NCI-H82 treated with DMSO at 0.1 percent for 48 hours (cell line): ENCODE data around the gene DSG3.
"Not testable (repeated sequence)": the region's sequence is repeated elsewhere in the genome, so short reads cannot be mapped to it uniquely, and the experiment has no call there.

Experiments
- DNase-seq: peaks from one replicate; lab custom pipeline; 2025; ENCODE audit not compliant: unreplicated experiment; lab: John Stamatoyannopoulos, UW

The DSG3 gene

DNA sequence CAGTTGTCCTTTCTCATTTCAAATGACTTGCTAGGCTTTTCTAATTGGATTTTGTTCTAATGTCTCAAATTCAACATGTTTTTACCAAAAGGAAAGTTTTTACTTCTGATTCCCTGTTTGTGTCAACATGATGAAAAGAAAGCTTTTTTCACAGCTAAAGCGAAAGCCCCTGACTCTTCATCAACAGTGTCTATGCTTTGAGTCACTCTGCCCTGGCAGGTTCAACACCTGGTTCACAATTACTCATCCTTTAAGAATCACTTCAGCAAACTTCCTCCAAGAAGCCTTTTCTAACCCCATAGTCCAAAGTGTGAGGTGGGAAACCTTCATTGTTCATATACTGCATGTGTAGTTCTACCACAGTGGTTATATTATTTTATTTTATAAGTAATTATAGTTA is 42.8 kb downstream of the DSG3 start:
- no peak for DNase-seq

DNA sequence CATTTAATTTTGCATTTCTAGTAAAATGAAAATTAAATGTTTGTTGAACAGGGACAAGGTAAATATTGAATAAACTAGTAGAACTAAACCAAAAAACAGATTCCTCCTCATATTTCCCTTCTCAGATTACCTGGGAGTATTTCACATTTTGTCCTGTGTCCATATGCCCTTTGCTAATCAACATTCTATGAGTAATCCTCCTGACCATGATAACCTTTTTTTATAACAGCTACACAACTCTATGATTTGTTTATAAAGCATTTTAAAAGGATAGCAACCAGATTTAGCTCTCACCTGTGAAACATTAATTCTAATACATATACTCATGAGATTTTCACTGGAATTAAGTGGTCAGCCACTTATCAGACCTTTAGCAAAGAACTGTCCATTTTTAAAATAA is 43.3 kb downstream of the DSG3 start:
- no peak for DNase-seq

DNA sequence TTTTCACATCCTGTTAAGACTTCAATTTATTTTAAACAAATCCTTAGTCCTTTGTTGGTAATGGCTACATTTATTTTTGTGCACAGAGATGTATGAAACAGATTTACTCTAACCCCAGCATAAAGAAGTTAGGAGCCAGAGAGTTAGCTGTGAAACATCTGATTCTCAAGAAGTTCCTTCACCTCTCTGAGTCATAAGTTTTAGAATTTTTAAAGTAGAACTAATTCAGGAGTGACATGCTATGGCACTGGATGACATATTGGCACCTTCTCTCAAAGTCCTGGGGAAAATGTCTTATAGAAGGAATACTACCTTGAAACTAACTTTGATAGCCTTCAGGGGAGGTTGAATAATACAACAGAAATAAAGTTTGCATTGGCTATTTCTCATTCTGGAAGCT is 44.0 kb downstream of the DSG3 start:
- DNase-seq = no peak

DNA sequence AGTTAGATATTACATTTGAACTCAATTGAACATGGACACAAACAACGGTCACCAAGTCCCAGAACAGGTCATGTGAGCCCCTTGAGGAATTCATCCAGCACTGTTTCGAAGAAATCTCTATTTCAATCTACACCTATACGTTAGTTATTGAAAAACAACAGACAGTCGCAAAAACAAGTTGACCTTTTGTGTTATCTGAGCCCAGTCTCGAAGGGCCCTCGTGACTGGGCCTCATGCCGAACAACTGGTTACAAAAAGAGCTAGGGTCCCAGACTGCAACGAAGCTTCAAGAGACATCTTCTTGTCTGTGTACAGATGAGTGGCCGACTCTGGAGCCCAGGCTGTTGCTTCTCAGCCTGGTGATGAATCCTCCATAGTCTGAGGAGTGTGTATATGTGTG is 45.1 kb downstream of the DSG3 start:
- DNase-seq = no peak

DNA sequence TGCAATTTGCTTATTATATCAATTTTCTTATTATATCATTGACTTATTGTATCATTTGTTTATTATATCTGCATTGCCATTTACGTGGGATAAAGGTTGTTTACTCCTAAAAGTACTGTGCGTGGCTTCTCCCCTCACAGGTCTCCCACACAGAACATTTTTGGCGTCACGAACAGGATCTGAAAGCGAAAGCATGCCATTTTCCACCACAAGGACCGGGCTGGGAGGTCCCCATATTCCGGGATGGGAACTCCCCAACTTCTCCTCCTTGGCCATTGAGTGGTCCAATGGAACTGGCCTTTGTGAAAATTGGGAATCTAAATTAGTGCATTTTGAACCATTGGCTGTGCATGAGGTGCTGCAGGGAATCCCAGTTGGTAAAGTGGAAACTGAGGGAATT is 45.6 kb downstream of the DSG3 start:
- DNase-seq = no peak

DNA sequence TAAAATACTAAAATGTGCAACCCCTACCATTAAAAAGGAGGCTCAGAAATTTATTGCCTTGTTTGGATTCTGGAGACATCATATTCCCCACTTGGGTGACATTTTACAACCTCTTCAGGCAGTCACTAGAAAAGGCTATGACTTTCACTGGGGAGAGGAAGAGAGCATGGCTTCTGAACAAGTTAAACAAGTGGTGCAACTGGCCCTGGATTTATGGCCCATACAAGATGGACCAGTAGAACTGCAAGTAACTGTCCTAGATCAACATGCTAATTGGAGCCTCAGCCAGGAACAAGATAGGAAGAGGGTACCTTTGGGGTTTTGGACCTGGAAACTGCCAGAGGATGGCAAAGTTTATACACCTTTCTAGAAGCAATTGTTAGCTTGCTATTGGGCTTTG is 46.4 kb downstream of the DSG3 start:
- no peak for DNase-seq

DNA sequence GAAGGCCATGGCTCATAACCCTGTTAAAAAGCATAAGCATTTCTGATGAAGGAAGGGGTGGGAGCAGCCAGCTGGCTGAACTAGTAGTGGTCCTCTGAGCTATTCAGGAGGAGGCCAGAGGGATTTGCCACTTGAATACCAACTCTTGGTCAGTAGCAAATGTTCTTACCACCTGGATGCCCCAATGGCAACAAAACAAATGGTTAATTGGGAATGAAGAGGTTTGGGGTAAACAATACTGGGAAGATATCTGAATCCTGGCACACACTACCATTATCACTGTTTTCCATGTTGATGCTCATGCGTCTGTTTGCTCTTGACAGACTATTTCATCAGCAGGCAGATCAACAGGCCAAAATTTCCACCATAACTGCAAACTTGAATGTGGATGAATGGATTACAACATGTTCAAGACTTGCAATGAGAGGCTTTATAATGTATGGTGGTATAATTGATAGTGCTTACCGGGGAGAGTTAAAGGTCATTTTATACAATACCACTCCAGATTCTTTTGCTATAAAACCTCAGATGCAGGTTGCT is 47.2 kb downstream of the DSG3 start:
- not testable (repeated sequence) for DNase-seq

DNA sequence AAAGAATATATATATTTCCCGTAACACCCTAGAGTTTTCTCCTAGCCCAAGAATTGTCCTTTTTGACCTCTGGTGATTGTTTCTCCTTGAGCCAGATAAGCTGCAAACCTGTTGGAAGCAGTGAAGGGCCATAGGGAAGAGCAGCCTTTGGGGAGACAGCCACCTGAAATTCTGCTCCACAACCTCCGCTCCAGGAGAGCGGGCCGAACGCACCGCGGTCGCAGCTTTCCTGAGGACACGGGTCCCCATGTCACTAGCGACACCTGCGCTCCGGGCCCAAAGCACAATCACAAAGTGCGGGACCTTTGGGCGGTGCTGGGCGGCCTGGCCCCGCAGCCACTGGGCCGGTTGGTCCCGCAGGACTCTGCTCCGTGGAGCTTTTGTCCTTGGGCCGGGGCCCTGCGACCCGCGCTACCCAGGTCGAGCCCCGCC is 49.9 kb downstream of the DSG3 start:
- DNase-seq = no peak

DNA sequence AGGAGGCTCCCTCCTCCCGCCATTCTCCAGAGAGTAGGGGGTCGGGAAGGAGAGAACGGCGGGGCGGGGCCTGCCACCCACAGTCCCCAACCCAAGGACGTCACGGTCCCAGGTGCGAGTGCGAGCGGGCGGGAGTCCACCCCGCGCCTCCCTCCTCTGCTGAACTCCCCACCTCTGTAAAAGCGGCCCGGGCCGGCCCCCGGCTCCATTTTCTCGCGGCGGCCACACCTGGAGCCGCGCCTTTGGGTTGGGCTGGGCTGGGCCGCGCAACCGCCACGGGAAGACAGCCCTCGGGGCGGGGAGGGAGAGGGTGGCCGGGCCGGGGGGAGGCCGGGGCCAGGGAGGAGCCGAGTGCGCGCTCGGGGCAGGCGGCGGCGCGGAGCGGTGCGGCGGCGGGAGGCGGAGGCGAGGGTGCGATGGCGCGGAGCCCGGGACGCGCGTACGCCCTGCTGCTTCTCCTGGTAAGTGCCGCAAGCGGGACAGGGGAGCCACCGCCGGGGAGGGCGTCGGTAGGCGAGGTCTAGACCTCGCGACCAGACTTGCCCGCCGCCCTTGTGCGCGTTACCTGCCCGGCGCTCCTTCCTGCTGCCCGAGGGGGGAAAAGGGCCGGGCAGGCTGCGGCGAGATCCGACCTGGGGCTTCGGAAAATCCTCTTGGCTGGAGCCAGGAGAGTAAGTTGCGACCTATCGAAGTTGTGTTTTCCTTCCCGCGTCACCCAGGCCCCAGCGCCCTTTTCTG is 50.5 kb downstream of the DSG3 start, which contains the start of gene DSG2:
TSS of gene DSG2 (plus strand) at position 342 of the 738 bp plus-strand sequence. CDS start at position 417, 75 bp downstream.
- peak; percentile 2 for DNase-seq

DNA sequence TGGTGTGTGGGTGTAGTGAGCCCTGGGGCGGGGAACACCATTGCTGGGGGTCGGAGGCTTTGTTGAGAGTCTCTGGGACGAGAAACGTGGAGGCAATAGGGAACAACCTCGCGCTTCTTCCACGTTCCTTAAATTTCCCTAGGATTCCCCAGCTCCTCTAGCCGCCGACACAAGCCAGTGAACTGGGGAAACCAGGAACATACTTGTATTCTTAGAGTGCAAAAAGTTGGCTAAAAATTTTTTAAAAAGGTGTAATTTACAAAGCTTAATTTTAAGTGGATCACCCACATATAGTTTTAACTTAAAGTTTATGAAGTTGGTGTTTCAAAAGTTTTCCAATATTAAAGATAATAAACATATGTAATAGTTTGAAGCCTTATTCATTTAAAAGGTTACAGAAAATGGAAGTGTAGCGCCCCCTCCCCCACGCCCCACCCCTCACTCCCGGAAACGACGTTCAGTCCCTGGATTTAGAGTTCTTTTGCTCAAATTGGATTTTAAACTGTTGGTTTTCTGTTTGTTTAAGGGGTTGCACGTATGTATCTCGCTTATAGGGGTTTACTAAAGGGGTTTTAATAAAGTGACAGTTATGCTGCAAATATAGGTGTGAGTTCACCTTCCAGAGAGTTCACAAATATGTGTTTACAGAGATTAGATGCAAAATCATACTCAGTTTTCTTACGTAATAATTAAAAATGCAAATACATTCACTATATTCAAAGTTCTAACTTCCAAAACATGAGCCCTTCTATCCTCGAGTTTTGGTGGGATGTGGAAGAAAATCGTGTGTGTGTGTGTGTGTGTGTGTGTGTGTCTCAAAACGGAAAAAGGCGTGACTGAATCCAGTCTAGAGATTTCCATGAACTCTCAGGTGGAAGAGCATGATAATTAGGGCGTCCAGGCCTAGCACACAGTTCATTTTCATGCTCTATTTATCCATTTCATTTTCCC is 51.3 kb downstream of the DSG3 start:
- DNase-seq = peak; percentile 3

DNA sequence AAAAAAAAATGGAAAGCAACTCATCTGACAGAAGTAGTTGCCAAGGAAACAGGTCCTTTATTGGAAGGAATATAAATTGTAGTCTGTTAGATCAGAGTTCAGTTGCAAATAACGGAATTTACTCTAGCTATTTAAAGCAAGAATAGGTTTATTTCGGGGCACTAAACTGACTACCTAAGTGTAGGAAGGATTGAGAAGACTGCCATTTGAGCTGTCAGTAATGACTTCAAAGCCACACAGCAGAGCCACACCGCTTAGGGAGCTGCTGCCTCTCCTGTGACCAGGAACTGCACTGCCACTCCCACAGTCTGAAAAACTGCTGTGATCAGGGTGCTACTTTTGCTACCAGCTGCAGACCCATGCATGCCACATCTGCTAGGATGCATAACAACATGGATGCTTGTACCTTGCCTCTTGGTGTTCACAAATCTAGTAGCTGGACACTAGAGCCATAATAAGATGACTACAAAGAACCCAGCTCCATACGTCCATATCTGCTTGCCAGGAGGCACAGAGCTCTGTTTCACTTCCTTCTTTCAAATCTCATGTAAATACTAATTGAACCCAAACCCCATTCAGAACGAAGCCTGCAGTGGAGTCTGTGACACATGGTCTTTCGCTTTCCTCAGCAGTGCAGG is 52.6 kb downstream of the DSG3 start:
- no peak for DNase-seq

DNA sequence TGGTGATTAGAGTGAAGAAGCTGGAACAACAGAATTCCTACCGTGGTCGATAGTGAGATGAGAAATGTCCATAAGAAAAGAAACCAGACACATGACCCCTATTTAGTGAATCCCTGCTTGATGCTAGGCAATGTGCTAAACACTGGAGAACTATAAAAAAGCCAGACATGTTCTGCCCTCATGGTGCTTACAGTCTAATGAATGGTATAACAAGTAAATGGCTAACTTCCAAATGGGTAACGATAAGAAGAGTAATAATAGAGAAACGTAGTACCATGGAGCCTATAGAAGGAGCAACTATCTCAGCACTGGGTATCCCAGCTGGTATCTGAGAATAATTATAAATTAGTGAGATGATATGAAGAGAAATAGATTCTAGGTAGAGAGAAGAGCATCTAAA is 55.5 kb downstream of the DSG3 start:
- no peak for DNase-seq

DNA sequence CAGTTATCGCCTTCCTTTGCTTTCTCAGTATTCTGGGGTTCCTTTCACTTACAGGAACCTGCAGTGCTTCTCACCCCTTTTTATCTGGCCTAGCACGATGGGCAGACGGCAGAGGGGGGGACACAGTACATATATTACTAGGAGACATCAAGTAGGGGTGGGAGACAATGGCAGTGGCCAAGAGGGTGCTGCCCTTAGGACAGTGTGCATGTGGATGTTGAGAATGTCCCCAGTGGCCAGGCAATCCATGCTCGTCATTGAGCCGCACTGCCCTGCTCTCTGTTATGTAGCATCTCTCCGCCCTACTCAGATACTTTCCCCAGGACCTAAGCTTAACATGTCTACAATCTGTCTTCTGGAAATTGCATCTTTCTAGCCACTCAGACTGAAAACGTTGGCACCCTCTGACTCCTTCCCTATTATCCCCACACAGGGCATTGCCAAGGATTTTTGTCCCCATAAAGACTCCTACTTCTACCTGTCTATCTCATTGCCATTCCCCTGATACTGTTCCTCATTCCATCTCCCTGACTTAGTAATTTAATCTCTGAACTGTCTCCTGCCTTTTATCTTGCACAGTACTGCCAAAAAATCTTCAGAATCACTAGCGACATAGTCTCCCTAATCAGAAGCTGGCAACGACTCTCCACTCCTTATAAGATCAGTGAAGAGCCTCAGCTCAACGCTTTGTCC is 57.1 kb downstream of the DSG3 start:
- no peak for DNase-seq

DNA sequence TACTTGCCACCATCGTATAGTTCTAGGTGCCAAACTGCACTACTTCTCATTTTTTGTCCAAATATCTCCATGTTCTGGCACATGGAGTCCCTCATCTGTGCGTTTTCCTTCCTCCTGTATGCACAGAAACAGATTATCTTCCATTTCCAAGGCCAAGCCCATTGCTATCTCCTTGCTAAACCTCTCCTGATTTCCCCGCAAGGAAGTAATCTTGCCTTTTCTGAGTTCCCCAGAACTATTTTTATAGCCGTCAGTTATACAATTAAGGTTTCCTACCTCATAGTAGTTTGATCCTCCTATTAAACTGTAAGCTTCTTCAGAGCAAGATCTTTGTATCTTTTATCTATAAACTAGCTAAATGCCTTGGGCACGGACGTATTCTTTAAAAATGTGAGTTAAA is 57.6 kb downstream of the DSG3 start:
- DNase-seq = no peak

DNA sequence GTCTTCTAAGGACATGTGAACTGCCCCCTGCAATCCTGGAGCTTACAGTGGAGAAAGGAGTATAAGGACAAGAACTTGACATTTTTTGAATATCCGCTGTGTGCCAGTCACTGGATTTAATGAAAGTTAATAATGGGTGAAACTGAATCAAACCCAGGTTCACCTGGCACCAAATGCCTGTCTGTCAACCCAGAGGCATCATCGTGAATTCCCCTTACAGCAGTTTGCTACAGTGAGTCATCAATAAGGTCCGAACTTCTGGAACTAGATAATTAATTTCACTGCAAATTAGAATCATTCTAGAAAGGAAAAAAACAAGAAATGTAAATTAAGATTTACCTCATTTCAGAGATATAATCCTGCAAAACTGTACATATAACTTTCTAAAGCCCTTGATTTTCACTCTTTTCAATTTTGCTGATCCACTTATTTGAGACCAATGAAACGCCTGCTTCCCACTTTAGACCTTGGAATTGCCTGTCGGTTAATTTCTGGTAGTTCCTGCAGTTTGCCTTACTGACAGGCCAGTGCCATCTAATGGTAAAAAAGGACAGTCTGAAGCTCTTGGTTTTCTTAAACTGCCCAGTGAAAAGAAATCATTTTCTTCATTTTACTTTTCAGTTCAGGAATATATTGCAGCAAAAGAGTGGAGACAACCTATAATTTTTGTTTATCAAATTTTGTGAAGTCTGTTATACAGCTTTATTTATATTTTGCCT is 58.6 kb downstream of the DSG3 start:
- DNase-seq = no peak

DNA sequence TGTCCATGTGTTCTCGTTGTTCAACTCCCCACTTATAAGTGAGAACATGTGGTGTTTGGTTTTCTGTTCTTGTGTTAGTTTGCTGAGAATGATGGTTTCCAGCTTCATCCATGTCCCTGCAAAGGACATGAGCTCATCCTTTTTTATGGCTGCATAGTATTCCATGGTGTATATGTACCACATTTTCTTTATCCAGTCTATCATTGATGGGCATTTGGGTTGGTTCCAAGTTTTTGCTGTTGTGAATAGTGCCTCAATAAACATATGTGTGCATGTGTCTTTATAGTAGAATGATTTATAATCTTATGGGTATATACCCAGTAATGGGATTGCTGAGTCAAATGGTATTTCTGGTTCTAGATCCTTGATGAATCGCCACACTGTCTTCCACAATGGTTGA is 59.6 kb downstream of the DSG3 start:
- DNase-seq = not testable (repeated sequence)

DNA sequence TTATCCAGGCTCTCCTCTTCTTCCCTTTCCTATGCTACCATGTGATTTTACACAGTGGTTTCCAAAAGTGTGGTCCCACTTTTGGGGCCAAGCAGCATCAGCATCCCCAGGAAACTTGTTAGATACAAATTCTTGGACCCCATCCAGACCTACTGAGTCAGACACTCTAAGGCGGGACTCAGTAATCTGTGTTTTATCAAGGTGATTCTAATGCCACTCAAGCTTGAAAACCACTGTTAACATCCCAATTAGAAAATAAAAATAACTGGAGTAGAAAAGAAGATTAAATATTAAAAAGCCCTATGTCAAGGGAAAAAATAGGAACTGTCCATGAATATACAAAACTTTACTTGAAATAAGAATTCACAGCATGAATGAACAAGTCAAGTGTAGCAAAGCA is 61.2 kb downstream of the DSG3 start:
- DNase-seq = no peak

DNA sequence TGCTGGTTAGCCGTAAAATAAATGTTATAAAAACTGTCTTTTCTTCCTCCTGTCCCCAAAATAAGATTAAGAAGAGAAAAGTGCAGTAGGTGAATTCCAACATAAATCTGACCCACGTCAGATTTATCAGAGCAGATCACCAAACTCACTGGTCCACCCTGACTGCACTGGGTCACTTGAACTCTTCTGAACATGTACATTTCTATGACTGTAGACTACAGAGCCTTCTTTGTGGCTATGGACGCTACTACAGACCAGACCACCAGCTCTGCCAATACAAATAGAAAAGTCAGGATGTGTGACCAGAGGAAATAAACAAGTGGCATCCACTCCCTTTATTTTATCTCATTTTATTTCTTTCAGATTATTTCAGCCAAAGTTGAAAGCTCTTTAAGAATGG is 62.0 kb downstream of the DSG3 start:
- no peak for DNase-seq

DNA sequence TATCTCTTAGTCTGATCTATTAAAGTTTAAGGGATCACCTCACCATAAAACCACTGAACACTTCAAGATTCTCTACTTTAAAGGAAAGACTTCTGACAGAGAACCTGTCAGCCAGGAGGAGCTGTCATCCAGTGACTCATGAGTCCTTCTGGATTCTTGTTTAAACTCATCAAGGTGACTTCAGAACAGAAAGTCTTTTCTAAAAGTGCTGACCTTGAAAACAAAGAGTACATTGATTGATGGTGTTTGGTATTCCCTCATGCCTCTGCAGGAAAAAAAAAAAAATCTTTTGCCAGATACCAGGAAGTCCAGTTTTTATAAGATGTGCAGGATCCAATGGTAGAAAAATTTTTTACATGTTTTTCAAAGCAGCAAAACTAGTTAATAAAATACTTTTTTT is 62.8 kb downstream of the DSG3 start:
- DNase-seq = no peak

DNA sequence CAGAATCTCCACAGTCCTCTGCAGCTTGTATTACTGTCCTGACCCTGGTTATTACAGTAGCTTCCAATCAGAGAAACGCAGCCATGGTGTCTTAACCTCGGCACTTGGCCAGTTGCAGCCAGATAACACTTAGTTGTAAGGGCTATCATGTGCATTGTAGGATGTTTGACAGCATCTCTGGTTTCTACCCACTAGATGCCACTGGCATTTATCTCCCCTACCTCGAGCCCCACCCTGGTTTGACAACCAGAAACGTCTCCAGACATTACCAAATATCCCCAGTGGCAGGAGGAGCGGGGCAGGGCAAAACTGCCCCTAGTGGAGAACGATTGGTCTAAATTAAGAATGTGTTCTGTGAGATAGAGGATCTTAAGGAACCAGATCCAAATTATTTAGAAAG is 63.6 kb downstream of the DSG3 start:
- no peak for DNase-seq
